ENCODE results near the gene TBCE.
"Not testable (repeated sequence)": the region's sequence is repeated elsewhere in the genome, so short reads cannot be mapped to it uniquely, and the experiment has no call there.

TBCE gene

GRCh38 chr1:235457856-235458255 lies 90.6 kb downstream of the TBCE start:
- DNase-seq, result not testable (repeated sequence)

DNA sequence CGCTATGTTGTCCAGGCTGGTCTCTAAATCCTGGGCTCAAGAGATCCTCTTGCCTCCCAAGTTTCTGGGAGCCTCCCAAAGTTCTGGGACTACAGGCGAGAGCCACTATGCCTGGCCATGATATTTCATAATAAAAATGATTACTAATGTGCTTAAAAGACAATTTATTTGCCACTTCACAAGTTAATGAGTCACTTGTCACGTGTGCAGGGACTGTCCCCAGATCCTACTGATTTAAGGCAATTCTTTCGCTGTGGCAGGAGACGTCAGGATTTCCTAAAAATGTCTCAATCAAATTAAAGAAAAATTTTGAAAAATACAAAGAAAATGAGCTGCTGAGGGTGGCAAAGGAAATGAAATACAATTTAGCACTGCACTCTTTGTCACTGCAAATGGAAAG lies 93.5 kb downstream of the TBCE start:
- DNase-seq, result no peak

GRCh38 chr1:235461954-235462353 lies 94.7 kb downstream of the TBCE start:
- no peak for DNase-seq

GRCh38 chr1:235462832-235463231 lies 95.6 kb downstream of the TBCE start:
- not testable (repeated sequence) for DNase-seq

DNA sequence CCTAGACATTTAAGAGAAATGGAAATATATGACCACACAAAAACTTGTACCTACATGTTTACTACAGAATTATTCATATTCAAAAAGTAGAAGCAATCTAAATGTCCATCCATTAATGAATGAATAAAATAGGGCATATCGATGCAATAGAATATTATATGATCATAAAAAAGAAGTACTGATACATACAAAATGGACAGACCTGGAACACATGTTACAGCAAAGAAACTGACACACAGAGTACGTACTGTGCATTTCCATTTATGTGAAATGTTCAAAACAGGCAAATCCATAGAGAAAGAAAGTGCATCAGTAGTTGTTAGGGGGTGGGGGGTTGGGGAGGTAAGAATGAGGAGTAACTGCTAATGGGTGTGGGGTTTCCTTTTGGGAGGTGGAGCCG lies 97.8 kb downstream of the TBCE start:
- DNase-seq, result no peak

- DNase-seq, result no peak
Observed at GRCh38 chr1:235468004-235468403, 100.8 kb downstream of the TBCE start.

GRCh38 chr1:235468970-235469369 lies 101.7 kb downstream of the TBCE start:
- no peak for DNase-seq

DNA sequence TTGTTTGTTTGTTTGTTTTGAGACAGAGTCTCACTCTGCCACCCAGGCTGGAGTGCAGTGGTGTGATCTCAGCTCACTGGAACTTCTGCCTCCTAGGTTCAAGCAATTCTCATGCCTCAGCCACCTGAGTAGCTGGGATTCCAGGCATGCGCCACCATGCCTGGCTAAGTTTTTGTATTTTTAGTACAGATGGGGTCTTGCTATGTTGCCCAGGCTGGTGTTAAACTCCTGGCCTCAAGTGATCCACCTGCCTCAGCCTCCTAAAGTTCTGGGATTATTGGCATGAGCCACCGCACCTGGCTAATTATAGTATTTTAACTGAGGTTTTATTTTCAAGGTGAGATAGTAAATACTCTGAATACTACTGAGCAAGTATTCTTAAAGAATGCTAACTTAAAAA lies 102.7 kb downstream of the TBCE start:
- DNase-seq, result not testable (repeated sequence)

DNA sequence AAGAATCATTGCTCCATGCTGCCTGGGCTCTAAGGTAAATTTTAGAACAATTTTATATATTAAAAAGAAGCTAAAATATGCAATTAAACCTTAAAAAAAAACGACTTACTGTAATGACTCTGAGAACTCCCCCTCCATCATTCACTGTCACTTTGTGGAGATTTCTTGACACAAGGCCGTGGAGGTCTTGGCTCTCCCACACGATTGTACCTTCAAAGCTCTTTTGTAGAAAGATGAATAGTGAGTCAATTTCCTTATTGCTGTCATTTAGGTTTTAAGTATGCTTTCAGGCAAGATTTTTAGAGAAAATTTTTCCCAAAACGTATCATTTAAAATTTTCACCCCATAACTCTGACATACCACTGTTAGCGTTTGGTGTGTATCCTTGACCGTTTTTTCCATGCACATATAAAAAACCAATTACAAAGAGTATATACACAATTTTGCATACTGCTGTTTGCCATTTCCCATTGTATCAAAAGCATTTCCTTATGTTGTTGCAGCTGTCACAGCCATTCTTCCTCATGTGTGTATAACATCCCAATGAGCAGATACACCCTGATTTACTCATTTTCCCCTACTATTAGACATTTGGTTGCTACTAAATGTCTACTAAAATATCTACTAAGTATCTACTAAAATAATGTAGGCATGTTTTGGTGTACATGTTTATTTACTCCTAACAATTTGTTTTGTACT lies 103.7 kb downstream of the TBCE start:
- DNase-seq, result no peak

DNA sequence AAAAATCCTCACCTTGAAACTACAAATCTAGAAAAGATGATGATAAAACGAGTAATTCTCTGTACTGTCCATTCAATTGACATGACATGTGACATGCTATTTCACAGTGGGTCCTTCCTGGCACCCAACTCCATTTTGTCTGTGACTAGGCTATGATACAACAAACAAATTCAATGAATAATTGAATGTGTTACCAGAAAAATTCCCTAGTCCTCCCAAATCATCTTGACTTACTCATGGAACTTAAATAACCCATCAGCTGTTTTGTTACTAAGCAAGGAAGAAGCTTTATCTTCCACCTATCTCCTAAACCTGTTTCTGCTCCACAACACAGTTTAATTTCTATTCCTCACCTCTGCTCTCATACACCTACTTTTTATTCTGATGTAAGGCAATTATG lies 106.6 kb downstream of the TBCE start:
- DNase-seq, result no peak

GRCh38 chr1:235483090-235483489 lies 115.9 kb downstream of the TBCE start:
- DNase-seq, result no peak

DNA sequence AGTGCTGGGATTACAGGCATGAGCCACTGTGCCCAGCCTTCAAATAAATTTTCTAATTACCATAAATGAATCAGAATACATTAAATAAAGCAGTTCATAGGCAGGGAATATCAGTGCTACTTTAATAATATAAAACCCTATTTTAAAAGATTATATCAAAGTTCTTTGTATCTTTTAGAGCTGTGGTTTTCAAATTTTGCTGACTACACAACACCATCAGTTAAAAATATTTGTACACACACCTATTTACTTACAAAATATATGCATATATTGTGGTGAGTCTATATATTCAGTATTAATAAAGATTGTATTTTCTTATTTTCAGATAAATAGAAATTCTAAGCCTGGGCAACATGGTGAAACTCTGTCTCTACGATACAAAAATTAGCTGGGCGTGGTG lies 118.3 kb downstream of the TBCE start:
- DNase-seq, result no peak

- no peak for DNase-seq
Observed at GRCh38 chr1:235486321-235486720, 119.1 kb downstream of the TBCE start.

GRCh38 chr1:235491644-235492043 lies 124.4 kb downstream of the TBCE start:
- no peak for DNase-seq

DNA sequence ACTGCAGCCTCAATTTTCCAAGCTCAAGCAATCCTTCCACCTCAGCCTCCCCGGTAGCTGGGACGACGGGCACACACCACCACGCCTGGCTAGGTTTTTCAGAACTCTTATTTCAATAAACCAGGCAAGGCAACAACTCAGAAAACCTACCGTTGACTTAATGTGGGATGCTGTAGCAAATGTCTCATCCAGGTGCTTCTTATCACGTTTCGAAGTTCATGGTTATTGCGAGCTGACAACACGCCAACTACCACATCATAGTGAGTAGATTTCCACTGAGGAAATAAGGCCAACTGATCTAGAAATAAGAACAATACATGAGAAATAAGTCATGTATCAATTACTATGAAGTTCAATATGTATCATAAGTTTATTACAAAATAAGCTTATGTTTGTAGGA lies 127.3 kb downstream of the TBCE start:
- no peak for DNase-seq

DNA sequence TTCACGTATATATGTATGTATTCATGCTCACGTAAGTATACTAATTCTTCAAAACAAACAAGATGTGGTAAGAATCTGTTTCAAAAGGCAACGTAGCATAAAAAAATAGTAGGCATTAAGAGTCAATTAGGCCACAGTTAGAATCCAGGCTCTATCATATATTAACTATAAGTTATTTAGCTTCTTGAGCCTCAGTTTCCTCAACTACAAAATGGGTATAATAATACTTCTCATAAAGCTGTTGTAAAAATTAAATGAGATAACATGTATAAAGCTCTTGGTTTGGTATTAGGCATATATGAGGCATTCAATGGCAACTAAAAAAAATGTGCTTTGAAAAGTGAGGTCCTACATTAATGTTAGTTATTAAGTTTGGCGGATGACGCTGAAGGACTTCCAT lies 127.8 kb downstream of the TBCE start:
- no peak for DNase-seq

GRCh38 chr1:235495551-235495950 lies 128.3 kb downstream of the TBCE start:
- no peak for DNase-seq

DNA sequence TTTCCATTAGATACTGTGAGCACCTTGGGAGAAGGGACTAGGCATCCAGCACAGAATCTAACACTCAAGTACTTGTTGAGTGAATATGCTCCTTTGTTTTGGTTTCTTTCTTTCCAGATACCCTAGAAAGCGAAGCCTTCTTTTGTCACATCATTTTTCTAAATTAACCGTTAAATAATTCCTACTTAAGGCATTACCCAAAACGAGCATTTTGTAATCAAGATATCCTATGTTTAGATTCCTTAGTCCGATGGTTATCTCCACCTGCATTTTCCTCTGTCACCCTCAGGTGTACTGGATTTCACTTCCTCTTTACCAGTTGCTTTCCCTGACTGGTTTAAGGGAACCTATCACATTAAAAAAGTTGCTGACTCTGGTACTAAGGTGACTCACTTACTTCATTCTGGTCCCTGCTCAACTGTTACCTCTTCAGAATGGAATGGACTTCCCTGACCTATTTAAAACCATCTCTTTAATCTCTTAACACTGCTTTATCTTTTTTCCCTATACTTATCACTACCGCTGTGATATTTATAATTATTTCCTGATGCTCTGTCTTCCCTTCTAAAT lies 133.8 kb downstream of the TBCE start:
- DNase-seq, result no peak
